Measurements from ENCODE around the gene RFX5. TPM values are rescaled to one million over a fixed set of nuclear protein-coding genes. Genes with fewer than 3 reads are reported as not detected.

The RFX5 gene
- polyA plus RNA-seq, 2 of the 4 experiments (the other 2 are of a cell fraction): 55.9 to 60.1 TPM

- DNase-seq (ENCODE audit: low read depth in 1 of 2, low spot score in 1 of 2): no peak
- Histone ChIP-seq H3K4me1 (peaks cover 37% of the 10 kb centered on the region), H3K4me3 (no peak overlapping the region), H3K27ac (peak overlapping the region; percentile 4 to 78; a peak in 3 of 6 replicates), H3K4me2 (peak overlapping the region; percentile 88; the same call in 2 of the 3 replicates), H3K9me3 (no peaks in the 10 kb centered on the region)
- ATAC-seq: no peak
- no peak for TF ChIP-seq BHLHE40 (IDR thresholded peaks at IDR 0.05; ENCODE audit: low read depth, low read length)
- TF ChIP-seq HMGXB4 (CRISPR knock-in tag; IDR thresholded peaks at IDR 0.05; ENCODE audit: borderline replicate concordance): no peak
- TF ChIP-seq NFE2L2 (conservative IDR thresholded peaks at IDR 0.05; ENCODE audit: low read length): no peak
- no peak for TF ChIP-seq MAFK (IDR thresholded peaks at IDR 0.05; ENCODE audit: partially characterized antibody)
- no peak for TF ChIP-seq EP300 (IDR thresholded peaks at IDR 0.05)
- TF ChIP-seq RCOR1 (IDR thresholded peaks at IDR 0.05; ENCODE audit: low read depth, low read length): no peak
- no peak for TF ChIP-seq JUN (IDR thresholded peaks at IDR 0.05)
- TF ChIP-seq RFX5 (IDR thresholded peaks at IDR 0.05): no peak
- TF ChIP-seq HOXB13 (CRISPR knock-in tag; IDR thresholded peaks at IDR 0.05; ENCODE audit: low read depth): no peak
- TF ChIP-seq ZNF302 (CRISPR knock-in tag; IDR thresholded peaks at IDR 0.05): no peak
- TF ChIP-seq ZFP36 (IDR thresholded peaks at IDR 0.05; ENCODE audit: borderline replicate concordance, partially characterized antibody): no peak
- TF ChIP-seq POLR2AphosphoS2 (conservative IDR thresholded peaks at IDR 0.05; ENCODE audit: low read length): no peak
- TF ChIP-seq E2F6 (IDR thresholded peaks at IDR 0.05; ENCODE audit: borderline replicate concordance, low read depth): no peak
- TF ChIP-seq EHMT2 (IDR thresholded peaks at IDR 0.05; ENCODE audit: low read depth): no peak
- no peak for TF ChIP-seq REST (IDR thresholded peaks at IDR 0.05)
- TF ChIP-seq FOSL2 (IDR thresholded peaks at IDR 0.05): no peak
- no peak for TF ChIP-seq FOSL2 (CRISPR knock-in tag; IDR thresholded peaks at IDR 0.05)
- FAIRE-seq: no peak
- 73% methylated on average over 6 of the region's 6 CpGs for WGBS (ENCODE audit: missing lambda C conversion rate)
- ChIA-PET CTCF (interaction anchor here (0.6 to 3.2 kb wide), 4 partner anchors 17 to 30 kb away, joined by 3 to 17 read pairs (median 3); partner anchors contain the start of gene PSMB4), POLR2A (interaction anchor here (1.0 kb wide), 1 partner anchor 116 kb away, joined by 3 read pairs; the partner anchor contains the start of gene PSMD4)
Measured at GRCh38 chr1:151370211-151370911, 23.3 kb upstream of the RFX5 start.

- peaks cover 37% of the 10 kb centered on the region for H3K4me1 ChIP-seq
- ATAC-seq (peak in 1 of 2 experiments; percentile 10; a peak in 1 of 6 replicates), FAIRE-seq (no peak), DNase-seq (ENCODE audit: low read depth in 1 of 2, low spot score in 1 of 2) (no peak)
- ChIA-PET POLR2A (interaction anchor here (1.0 kb wide), 1 partner anchor 115 kb away, joined by 3 read pairs; the partner anchor contains the start of gene PSMD4), CTCF (interaction anchor here (0.6 to 3.2 kb wide), 4 partner anchors 10 to 30 kb away, joined by 3 to 17 read pairs (median 3); partner anchors contain the start of gene PSMB4)
- H3K9me3 ChIP-seq: no peaks in the 10 kb centered on the region
- no peak overlapping the region for H3K4me3 ChIP-seq
- H3K4me2 ChIP-seq: no peak overlapping the region
- H3K27ac ChIP-seq: peak overlapping the region in 1 of 2 experiments; percentile 78; a peak in 2 of 6 replicates
- 89% methylated on average over 11 of the region's 15 CpGs for WGBS (ENCODE audit: missing lambda C conversion rate)
- TF ChIP-seq CHD2 (IDR thresholded peaks at IDR 0.05; ENCODE audit: low read length, partially characterized antibody) (no peak), POLR2A (IDR thresholded peaks at IDR 0.05; ENCODE audit: low read length) (no peak), RAD21 (conservative IDR thresholded peaks at IDR 0.05 in 1 of 2, IDR thresholded peaks at IDR 0.05 in 1 of 2) (no peak), TP53 (CRISPR knock-in tag; IDR thresholded peaks at IDR 0.05) (no peak), ZC3H11A (IDR thresholded peaks at IDR 0.05) (no peak), KDM5A (IDR thresholded peaks at IDR 0.05) (no peak), E2F6 (IDR thresholded peaks at IDR 0.05; ENCODE audit: borderline replicate concordance, low read depth) (no peak), CEBPB (IDR thresholded peaks at IDR 0.05) (no peak), RCOR1 (IDR thresholded peaks at IDR 0.05; ENCODE audit: low read depth, low read length) (no peak)
- TF ChIP-seq, protein P1, sequence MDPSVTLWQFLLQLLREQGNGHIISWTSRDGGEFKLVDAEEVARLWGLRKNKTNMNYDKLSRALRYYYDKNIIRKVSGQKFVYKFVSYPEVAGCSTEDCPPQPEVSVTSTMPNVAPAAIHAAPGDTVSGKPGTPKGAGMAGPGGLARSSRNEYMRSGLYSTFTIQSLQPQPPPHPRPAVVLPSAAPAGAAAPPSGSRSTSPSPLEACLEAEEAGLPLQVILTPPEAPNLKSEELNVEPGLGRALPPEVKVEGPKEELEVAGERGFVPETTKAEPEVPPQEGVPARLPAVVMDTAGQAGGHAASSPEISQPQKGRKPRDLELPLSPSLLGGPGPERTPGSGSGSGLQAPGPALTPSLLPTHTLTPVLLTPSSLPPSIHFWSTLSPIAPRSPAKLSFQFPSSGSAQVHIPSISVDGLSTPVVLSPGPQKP (IDR thresholded peaks at IDR 0.05; ENCODE audit: low read depth, low read length): no peak
Measured at GRCh38 chr1:151369621-151370048, 22.6 kb upstream of the RFX5 start.
